Smooth muscle cell (in vitro differentiated cells): ENCODE results near the gene NSG1. TPM values are rescaled to one million over a fixed set of nuclear protein-coding genes. Genes with fewer than 3 reads are reported as not detected.

Source experiments
- DNase-seq: peaks from one replicate; lab custom pipeline; 2025; ENCODE audit not compliant: unreplicated experiment; lab: John Stamatoyannopoulos, UW
- H2AFZ ChIP-seq: fragments of 200-600 bp; sonication (generic); 2 replicates; pipeline ENCODE4 v1.6.0; 2016; ENCODE audit warnings: antibody characterized with exemption, low read depth, mild to moderate bottlenecking
- H3F3A ChIP-seq: fragments of 200-600 bp; sonication (generic); 2 replicates; pipeline ENCODE4 v1.6.0; 2017; ENCODE audit warnings: antibody characterized with exemption, low read depth
- H3K27ac ChIP-seq: fragments of 200-600 bp; sonication (generic); 2 replicates; pipeline ENCODE4 v1.5.1; 2016; ENCODE audit warnings: low read depth, mild to moderate bottlenecking
- H3K27me3 ChIP-seq: fragments of 200-600 bp; sonication (generic); 2 replicates; pipeline ENCODE4 v1.6.1; 2016; ENCODE audit warnings: low read depth, mild to moderate bottlenecking
- H3K36me3 ChIP-seq: fragments of 200-600 bp; sonication (generic); 2 replicates; pipeline ENCODE4 v1.5.1; 2016; ENCODE audit warnings: low read depth
- H3K4me1 ChIP-seq: fragments of 200-600 bp; sonication (generic); 2 replicates; pipeline ENCODE4 v1.5.1; 2016; ENCODE audit warnings: low read depth
- H3K4me2 ChIP-seq: fragments of 200-600 bp; sonication (generic); 2 replicates; pipeline ENCODE4 v1.6.0; 2016; ENCODE audit warnings: mild to moderate bottlenecking
- H3K4me3 ChIP-seq: fragments of 200-600 bp; sonication (generic); 2 replicates; pipeline ENCODE4 v1.5.1; 2016; ENCODE audit warnings: mild to moderate bottlenecking
- H3K79me2 ChIP-seq: fragments of 200-600 bp; sonication (generic); 2 replicates; pipeline ENCODE4 v1.6.0; 2016; ENCODE audit warnings: low read depth, mild to moderate bottlenecking
- H3K9ac ChIP-seq: fragments of 200-600 bp; sonication (generic); 2 replicates; pipeline ENCODE4 v1.6.0; 2016; ENCODE audit warnings: low read depth
- H3K9me3 ChIP-seq: fragments of 200-600 bp; sonication (generic); replicated peaks from 2 replicates; pipeline ENCODE4 v1.5.1; 2016; ENCODE audit warnings: low read depth
- H4K20me1 ChIP-seq: fragments of 200-600 bp; sonication (generic); 2 replicates; pipeline ENCODE4 v1.6.0; 2016; ENCODE audit warnings: low read depth
- WGBS: methylation state at CpG from one replicate; pipeline ENCODE4 v1.1.7; 2016; ENCODE audit warnings: low lambda C conversion rate; 5-methylcytosine and 5-hydroxymethylcytosine counted together
- polyA plus RNA-seq: library from polyadenylated mRNA; unstranded; fragments of >200 nt; fragmentation: Nextera tagmentation; extraction: Ambion mirVana; gene quantifications from 2 replicates; pipeline ENCODE4 v1.2.1, GENCODE V29; 2016
- total RNA-seq: library from RNA; depleted of rRNA; stranded (reverse); fragments of >200 nt; gene quantifications from 2 replicates; pipeline ENCODE4 v1.2.3, GENCODE V29; 2014
- TF ChIP-seq, protein P1 (sequence below): fragments of 200-600 bp; sonication (generic); IDR thresholded peaks from 2 replicates; pipeline ENCODE4 v1.5.1; 2017; ENCODE audit warnings: borderline replicate concordance, mild to moderate bottlenecking, antibody characterized with exemption; ENCODE audit not compliant: insufficient read depth, poor library complexity, severe bottlenecking

The NSG1 gene
- total and polyA plus RNA-seq, 2 experiments from 2014 or later = 8.4 to 11.4 TPM

DNA sequence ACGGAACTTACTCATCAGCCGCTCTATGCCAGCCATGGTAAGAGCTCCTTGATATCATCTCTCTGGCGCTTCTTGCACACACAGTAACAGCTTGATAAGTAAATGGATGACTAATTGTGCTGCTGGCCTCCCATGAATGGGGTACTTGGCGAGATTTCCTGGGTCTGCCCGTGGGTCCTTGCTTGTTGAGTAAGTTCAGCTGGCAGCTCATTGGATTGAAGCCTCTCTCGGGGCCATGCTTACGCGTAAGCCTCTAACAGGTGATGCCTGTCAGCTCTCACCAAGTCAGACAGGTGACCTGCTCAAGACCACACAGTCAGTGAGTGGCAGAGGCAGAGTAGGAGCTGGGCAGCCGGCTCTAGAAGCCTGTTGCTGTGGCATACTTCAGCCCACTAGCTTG is 7.7 kb downstream of the NSG1 start:
- Histone ChIP-seq H3F3A (peaks cover 5% of the 10 kb centered on the region), H3K4me1 (no peaks in the 10 kb centered on the region), H3K27ac (no peak overlapping the region), H4K20me1 (no peaks in the 10 kb centered on the region), H3K4me2 (no peak overlapping the region), H3K9me3 (no peaks in the 10 kb centered on the region), H3K79me2 (no peaks in the 10 kb centered on the region), H3K4me3 (no peak overlapping the region), H3K9ac (no peak overlapping the region), H3K27me3 (peaks cover 6% of the 10 kb centered on the region), H2AFZ (no peak overlapping the region), H3K36me3 (no peaks in the 10 kb centered on the region)
- 61% methylated on average over 9 of the region's 9 CpGs for WGBS
- DNase-seq = no peak
- TF ChIP-seq, protein P1, sequence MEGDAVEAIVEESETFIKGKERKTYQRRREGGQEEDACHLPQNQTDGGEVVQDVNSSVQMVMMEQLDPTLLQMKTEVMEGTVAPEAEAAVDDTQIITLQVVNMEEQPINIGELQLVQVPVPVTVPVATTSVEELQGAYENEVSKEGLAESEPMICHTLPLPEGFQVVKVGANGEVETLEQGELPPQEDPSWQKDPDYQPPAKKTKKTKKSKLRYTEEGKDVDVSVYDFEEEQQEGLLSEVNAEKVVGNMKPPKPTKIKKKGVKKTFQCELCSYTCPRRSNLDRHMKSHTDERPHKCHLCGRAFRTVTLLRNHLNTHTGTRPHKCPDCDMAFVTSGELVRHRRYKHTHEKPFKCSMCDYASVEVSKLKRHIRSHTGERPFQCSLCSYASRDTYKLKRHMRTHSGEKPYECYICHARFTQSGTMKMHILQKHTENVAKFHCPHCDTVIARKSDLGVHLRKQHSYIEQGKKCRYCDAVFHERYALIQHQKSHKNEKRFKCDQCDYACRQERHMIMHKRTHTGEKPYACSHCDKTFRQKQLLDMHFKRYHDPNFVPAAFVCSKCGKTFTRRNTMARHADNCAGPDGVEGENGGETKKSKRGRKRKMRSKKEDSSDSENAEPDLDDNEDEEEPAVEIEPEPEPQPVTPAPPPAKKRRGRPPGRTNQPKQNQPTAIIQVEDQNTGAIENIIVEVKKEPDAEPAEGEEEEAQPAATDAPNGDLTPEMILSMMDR = no peak

DNA sequence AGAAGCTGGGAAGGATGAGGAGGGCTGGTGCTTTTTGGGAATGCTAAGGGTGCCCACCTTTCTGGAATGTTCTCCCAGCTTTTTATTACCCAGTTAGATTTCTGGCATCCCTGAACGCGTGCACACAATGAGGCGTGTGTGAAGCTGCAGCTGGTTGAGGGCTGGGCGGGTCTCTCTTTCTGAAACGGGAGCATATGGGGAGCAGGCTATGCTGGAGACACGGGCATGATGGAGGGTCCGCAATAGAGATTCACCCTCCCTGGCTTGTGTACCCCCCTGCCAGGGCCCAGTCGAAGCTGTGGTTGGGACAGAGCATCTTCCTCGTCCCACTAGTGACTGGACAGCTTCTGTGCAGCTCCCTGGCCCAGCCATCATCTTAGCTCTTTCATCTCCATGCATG is 8.5 kb downstream of the NSG1 start:
- Histone ChIP-seq H3K9ac (no peak overlapping the region), H3K4me3 (no peak overlapping the region), H3K27me3 (no peaks in the 10 kb centered on the region), H3F3A (peaks cover 5% of the 10 kb centered on the region), H3K36me3 (no peaks in the 10 kb centered on the region), H4K20me1 (no peaks in the 10 kb centered on the region), H2AFZ (no peak overlapping the region), H3K27ac (no peak overlapping the region), H3K9me3 (no peaks in the 10 kb centered on the region), H3K4me2 (no peak overlapping the region), H3K4me1 (no peaks in the 10 kb centered on the region), H3K79me2 (no peaks in the 10 kb centered on the region)
- WGBS = 90% methylated on average over 8 of the region's 9 CpGs
- DNase-seq = no peak
- TF ChIP-seq, protein P1 = no peak

DNA sequence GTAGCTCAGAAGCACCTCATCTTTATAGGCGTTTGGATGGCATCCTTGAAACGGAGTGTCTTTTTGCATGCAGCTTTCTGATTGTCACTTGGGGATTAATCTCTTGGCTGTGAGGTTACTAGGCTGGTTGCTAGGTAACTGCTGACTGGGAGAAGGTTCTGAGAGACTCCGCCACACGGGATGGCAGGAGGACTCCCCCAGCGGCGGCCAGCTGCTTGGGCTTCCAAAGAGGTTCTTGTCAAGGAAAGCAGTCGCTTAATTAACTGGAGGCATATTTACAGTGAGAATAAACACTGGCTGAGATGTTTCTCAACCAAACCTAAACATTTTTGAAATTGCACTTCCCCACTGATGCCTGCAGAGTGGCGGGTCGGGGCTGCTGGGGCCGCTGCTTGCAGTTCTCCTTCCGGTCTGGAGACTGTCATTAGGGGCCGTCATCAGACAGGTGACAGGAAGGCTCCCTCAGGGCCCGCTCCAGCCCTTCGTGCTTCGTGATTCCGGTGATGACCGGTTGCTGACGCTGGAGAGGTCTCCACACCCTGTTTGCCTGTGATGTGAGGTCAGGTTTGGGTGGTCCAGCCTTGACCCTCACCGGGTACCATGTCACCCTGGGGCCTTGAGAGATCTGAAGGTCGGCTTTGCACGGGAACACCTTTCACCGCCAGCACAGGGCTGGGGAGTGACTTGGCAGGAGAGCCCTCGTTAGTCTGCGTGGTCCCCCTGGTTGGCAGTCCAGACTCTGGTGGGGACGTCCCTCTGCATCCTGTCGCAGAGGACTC is 9.1 kb downstream of the NSG1 start:
- no peaks in the 10 kb centered on the region for H3K27me3 ChIP-seq

More for the DNA sequence above, 9.1 kb downstream of the NSG1 start:
- no peaks in the 10 kb centered on the region for H3K9me3 ChIP-seq
- H3K4me2 ChIP-seq = peak overlapping the region; percentile 39
- no peak for DNase-seq
- no peaks in the 10 kb centered on the region for H4K20me1 ChIP-seq
- H2AFZ ChIP-seq = no peak overlapping the region
- no peaks in the 10 kb centered on the region for H3K79me2 ChIP-seq
- H3F3A ChIP-seq = peaks cover 5% of the 10 kb centered on the region
- 47% methylated on average over 26 of the region's 26 CpGs for WGBS
- TF ChIP-seq, protein P1 = no peak
- no peaks in the 10 kb centered on the region for H3K4me1 ChIP-seq
- no peak overlapping the region for H3K27ac ChIP-seq
- H3K9ac ChIP-seq = no peak overlapping the region
- no peaks in the 10 kb centered on the region for H3K36me3 ChIP-seq
- no peak overlapping the region for H3K4me3 ChIP-seq
